Activated naive CD4-positive, alpha-beta T cell treated with anti-CD3 and anti-CD28 coated beads, Interleukin-2, amount 10 ng/mL, durations not matched to agents 7 days and 5 days (primary cell): ENCODE data around the gene BTF3.
"Not testable (repeated sequence)": the region's sequence is repeated elsewhere in the genome, so short reads cannot be mapped to it uniquely, and the experiment has no call there.

Experiments used
- CTCF ChIA-PET: fragments of 350-600 bp; sonication (Branson Sonifier 250); formaldehyde crosslinking; loops from one replicate; lab custom pipeline; 2021; ENCODE audit warnings: antibody characterized with exemption; lab: Charles Lee
- DNase-seq: peaks from one replicate; pipeline ENCODE4 v3.0.0-alpha.2; 2020
- H3K27ac Mint-ChIP-seq: one replicate; pipeline ENCODE4 v1.8.0; 2021; ENCODE audit warnings: mild to moderate bottlenecking, moderate library complexity, mixed read lengths
- H3K27me3 Mint-ChIP-seq: one replicate; pipeline ENCODE4 v1.8.0; 2021; ENCODE audit warnings: mild to moderate bottlenecking, mixed read lengths
- H3K36me3 Mint-ChIP-seq: one replicate; pipeline ENCODE4 v1.8.0; 2021; ENCODE audit warnings: mixed read lengths
- H3K4me1 Mint-ChIP-seq: one replicate; pipeline ENCODE4 v1.8.0; 2021; ENCODE audit warnings: mixed read lengths
- H3K4me3 Mint-ChIP-seq: one replicate; pipeline ENCODE4 v1.8.0; 2021; ENCODE audit warnings: mild to moderate bottlenecking, moderate library complexity, mixed read lengths
- H3K9me3 Mint-ChIP-seq: one replicate; pipeline ENCODE4 v1.8.0; 2021; ENCODE audit warnings: mixed read lengths

BTF3 gene

DNA sequence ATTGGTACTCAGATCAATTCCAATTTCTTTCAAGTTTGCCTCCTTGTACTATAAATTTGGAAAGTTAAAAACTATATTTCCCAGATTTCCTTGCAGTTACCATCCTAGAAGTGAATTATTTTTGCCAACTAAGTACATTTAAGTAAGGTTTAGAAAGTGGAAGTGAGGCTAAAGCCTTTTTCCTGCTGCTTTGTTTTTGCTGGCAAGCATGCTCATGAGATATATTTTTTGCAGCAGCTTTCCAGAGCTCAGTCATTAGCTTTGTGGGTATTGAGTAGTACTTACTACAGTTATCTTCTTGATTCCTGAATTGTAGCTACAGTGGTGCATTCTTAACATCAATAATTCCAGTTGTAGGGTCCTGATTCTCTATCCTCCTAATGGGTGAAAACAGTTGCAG lies 3.5 kb upstream of the BTF3 start:
- CTCF ChIA-PET, result no interaction called here
- peaks cover 22% of the 10 kb centered on the region for H3K4me1 Mint-ChIP-seq
- no peak overlapping the region for H3K27ac Mint-ChIP-seq
- peaks cover 25% of the 10 kb centered on the region for H3K27me3 Mint-ChIP-seq
- no peaks in the 10 kb centered on the region for H3K9me3 Mint-ChIP-seq
- no peak overlapping the region for H3K4me3 Mint-ChIP-seq
- peaks cover 12% of the 10 kb centered on the region for H3K36me3 Mint-ChIP-seq
- no peak for DNase-seq

DNA sequence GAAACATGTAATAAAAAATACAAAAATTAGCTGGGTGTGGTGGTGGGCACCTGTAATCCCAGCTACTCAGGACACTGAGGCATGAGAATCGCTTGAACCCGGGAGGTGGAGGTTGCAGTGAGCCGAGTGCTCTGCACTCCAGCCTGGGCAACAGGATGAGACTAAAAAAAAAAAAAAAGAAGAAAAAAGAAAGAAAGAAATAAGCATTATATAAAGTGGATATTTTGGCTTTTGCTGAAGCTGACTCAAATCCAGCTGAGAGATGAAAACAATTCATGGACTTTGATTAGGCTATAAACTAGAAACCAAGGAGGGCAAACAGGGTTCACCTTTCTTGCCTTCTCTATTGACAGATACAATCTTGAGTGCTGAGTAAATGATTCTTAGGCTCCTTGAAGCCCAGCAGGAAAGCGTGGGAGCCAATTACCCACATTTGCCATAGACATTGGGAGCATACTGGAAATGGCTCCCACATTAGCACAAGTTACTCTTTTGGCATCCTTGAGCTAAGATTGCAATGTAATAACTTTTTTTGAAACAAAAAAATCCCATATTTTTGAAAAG lies 2.4 kb upstream of the BTF3 start:
- Mint-ChIP-seq H3K27ac (no peak overlapping the region), H3K27me3 (peaks cover 21% of the 10 kb centered on the region), H3K36me3 (peaks cover 17% of the 10 kb centered on the region), H3K4me3 (no peak overlapping the region), H3K9me3 (no peaks in the 10 kb centered on the region), H3K4me1 (peaks cover 33% of the 10 kb centered on the region)
- no peak for DNase-seq
- CTCF ChIA-PET, result interaction anchor here (1.2 kb wide), 1 partner anchor 24 kb away, joined by 4 read pairs; no protein-coding TSS in a partner anchor

DNA sequence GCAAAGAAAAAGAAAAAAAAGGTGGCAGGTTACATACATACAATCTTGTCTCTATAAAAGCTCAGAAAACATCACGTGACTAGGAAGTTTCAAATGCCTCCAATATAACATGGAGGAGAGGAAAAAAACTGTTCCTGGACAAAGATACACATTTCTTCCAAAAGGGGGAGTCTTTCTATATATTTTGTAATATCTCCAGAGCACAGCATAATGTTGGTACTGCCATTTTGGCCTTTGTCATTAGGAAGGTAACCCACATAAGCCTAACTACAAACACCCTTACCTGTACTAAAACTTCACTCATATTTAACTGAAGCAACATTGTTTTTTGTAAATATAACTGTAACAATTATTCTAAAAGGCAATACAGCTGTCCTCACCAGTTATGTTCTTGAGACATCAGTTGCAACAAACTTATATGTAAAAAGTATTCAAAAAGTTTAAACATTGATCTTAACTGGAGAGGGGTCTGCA lies 1.2 kb upstream of the BTF3 start:
- no peak for DNase-seq
- Mint-ChIP-seq H3K9me3 (no peaks in the 10 kb centered on the region), H3K4me3 (peak overlapping the region; percentile 96), H3K27me3 (peaks cover 17% of the 10 kb centered on the region), H3K36me3 (peaks cover 24% of the 10 kb centered on the region), H3K4me1 (peaks cover 40% of the 10 kb centered on the region), H3K27ac (peak overlapping the region; percentile 98)
- CTCF ChIA-PET, result interaction anchor here (0.8 to 1.2 kb wide), 2 partner anchors 23 to 40 kb away, joined by 3 to 4 read pairs; no protein-coding TSS in a partner anchor

DNA sequence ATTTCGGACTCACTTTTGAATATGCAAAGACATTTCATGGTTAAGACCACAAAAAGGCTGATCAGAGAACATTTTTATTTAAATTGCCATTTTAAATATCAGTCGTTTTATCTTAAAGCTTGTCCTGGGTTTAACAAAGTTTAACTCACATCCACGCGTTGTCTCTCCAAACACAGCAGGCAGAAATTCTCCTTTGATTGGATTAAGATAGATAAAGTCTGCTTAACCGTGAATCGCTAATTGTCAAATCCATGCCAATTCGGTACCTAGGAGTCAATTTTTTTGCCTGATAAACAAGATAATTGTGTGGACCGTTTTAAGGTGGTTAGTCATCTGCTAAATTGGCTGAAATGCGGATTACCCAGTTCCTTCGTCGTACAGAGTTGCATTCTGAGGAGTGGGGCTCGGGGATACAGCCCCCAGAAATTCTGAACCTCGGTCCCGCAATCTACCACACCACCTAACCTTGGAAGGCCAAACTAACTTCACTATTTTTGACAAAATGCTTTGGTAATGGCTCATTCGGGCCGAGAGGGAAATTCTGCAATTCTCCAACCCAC lies 665 bp upstream of the BTF3 start:
- peaks cover 45% of the 10 kb centered on the region for H3K4me1 Mint-ChIP-seq
- peak overlapping the region; percentile 96 for H3K4me3 Mint-ChIP-seq
- no peak for DNase-seq
- H3K27ac Mint-ChIP-seq, result peak overlapping the region; percentile 98
- H3K36me3 Mint-ChIP-seq, result peaks cover 29% of the 10 kb centered on the region
- CTCF ChIA-PET, result interaction anchor here (1.5 kb wide), 1 partner anchor 39 kb away, joined by 5 read pairs; no protein-coding TSS in a partner anchor
- H3K9me3 Mint-ChIP-seq, result no peaks in the 10 kb centered on the region
- peaks cover 14% of the 10 kb centered on the region for H3K27me3 Mint-ChIP-seq

DNA sequence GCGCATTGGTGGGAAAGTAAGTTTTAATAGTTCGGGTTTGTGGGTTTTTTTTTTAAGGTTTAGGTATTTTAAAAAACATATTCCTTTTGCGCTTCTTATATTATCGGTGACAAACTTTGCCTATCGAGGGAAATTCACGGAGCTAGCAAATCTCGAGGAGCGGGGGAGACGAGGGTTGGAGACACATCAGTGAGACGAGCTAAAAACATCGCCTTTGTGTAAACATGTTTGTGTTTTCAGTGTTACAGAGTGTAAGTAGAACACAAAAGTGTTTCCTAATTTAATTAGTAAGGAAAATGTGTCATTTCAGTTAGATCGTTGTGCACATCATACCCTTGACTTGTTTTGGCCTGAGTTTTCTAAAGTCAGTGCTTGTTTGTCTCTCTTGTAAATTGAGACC lies 945 bp downstream of the BTF3 start:
- CTCF ChIA-PET, result interaction anchor here (1.5 to 1.8 kb wide), 2 partner anchors 38 to 66 kb away, joined by 5 read pairs; partner anchors contain the start of genes ANKRA2 and UTP15
- Mint-ChIP-seq H3K4me3 (peak overlapping the region; percentile 96), H3K36me3 (peaks cover 42% of the 10 kb centered on the region), H3K27ac (peak overlapping the region; percentile 98), H3K9me3 (no peaks in the 10 kb centered on the region), H3K4me1 (peaks cover 49% of the 10 kb centered on the region), H3K27me3 (peaks cover 6% of the 10 kb centered on the region)
- DNase-seq, result no peak

DNA sequence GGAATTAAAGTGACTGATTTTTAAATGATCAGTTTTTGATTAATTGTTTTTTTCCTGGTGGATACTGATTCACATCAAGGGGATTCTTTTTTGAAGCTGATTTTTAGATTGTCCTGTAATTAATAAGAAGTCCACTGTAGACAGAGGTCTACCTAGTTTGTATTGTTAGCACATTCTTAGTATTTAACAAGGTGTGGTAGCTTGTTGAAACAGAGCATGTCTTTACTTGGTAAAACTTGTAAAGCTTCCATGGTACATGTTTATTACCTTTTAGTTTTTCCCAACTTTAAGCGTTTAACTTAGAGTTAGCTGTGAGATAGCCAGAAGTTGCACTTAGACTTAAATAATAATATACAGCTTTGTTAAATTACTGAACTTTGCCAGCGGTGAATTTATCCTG lies 1.5 kb downstream of the BTF3 start:
- H3K27ac Mint-ChIP-seq, result peak overlapping the region; percentile 98
- H3K36me3 Mint-ChIP-seq, result peaks cover 47% of the 10 kb centered on the region
- H3K27me3 Mint-ChIP-seq, result peaks cover 3% of the 10 kb centered on the region
- H3K9me3 Mint-ChIP-seq, result no peaks in the 10 kb centered on the region
- peak overlapping the region; percentile 96 for H3K4me3 Mint-ChIP-seq
- DNase-seq, result no peak
- CTCF ChIA-PET, result interaction anchor here (1.8 kb wide), 1 partner anchor 65 kb away, joined by 5 read pairs; the partner anchor contains the start of genes ANKRA2 and UTP15
- peaks cover 49% of the 10 kb centered on the region for H3K4me1 Mint-ChIP-seq

DNA sequence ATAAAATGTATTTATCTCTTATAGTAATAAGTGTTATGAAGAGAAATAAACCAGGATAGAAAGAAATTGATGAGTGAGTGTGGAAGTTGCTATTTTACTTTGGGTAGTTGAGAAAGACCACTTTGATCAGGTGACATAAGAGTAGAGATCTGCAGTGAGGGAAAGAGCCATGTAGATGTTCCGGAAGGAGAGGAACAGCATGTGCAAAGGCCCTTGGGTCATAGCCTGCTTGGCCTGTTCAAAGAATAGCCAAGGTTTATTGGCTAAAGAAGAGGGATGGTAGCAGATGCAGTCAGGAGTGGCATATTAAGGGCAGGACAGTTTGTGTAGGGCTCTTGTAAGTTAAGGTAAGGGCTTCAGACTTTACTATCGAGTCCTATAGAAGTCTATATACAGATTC lies 3.2 kb downstream of the BTF3 start:
- CTCF ChIA-PET, result no interaction called here
- H3K27ac Mint-ChIP-seq, result no peak overlapping the region
- H3K9me3 Mint-ChIP-seq, result no peaks in the 10 kb centered on the region
- H3K4me1 Mint-ChIP-seq, result peaks cover 49% of the 10 kb centered on the region
- peaks cover 58% of the 10 kb centered on the region for H3K36me3 Mint-ChIP-seq
- peaks cover 3% of the 10 kb centered on the region for H3K27me3 Mint-ChIP-seq
- DNase-seq, result no peak
- H3K4me3 Mint-ChIP-seq, result no peak overlapping the region

DNA sequence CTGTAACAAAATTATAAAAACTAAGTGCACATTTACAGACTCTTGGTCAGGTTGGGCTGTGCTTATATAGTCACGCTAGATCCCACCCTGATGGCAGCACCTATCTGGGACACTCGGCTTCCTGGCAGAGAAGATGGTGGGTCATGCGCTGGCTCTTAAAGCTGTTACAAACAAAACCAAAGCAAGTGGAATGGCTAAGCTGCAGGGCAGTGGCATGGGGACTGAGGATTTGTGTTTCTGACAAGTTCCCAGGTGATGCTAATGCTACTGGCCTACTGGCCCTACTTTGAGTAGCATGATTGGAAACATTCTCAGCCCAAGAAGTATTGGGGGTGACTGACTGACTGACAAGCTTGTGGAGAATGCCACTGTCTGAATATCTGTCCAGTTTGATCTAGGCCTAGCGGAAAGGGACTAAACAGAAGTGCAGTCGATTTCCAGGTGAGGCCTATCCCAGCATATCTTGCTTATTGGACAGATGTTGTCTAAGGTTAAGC lies 8.3 kb downstream of the BTF3 start:
- no peak overlapping the region for H3K4me3 Mint-ChIP-seq
- DNase-seq, result no peak
- no peaks in the 10 kb centered on the region for H3K27me3 Mint-ChIP-seq
- H3K27ac Mint-ChIP-seq, result no peak overlapping the region
- H3K36me3 Mint-ChIP-seq, result peaks cover 41% of the 10 kb centered on the region
- no peaks in the 10 kb centered on the region for H3K9me3 Mint-ChIP-seq
- peaks cover 10% of the 10 kb centered on the region for H3K4me1 Mint-ChIP-seq
- CTCF ChIA-PET, result interaction anchor here (1.1 kb wide), 1 partner anchor 13 kb away, joined by 4 read pairs; no protein-coding TSS in a partner anchor

DNA sequence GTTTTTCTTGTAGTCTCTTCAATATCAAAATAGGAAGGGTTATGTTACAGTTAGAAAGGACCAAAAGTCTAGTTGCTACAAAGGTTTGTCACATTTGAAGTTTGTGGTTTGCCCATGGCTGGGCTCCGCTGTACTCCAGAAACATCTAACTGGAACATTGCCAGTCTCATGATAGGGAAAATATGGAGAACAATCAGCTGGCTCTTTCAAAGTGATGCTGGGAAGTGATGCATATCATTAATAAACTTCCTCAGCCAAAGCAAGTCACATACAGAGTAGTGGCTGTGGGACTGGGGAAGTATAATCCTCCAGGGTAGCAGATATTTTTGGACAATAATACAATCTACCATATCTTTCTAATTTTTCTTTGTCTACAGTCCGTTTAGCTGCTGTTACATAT lies 8.8 kb downstream of the BTF3 start:
- CTCF ChIA-PET, result interaction anchor here (1.1 kb wide), 2 partner anchors 12 to 30 kb away, joined by 3 to 4 read pairs; no protein-coding TSS in a partner anchor
- Mint-ChIP-seq H3K27me3 (no peaks in the 10 kb centered on the region), H3K4me1 (peaks cover 9% of the 10 kb centered on the region)

DNA sequence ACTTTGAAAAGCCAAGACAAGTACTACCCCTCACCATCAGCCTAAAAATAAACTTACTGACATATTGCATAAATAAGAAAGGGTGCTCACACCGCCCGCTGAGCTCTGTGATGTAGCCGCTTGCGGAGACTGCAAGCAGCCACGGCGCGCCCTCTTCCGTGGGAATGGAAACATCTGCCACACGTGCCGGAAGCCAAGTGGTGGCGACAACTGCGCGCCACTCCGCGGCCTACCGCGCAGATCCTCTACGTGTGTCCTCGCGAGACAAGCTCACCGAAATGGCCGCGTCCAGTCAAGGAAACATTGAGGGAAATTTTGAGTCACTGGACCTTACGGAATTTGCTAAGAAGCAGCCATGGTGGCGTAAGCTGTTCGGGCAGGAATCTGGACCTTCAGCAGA lies 10.3 kb downstream of the BTF3 start:
- not testable (repeated sequence) for H3K4me3 Mint-ChIP-seq, H3K27ac Mint-ChIP-seq, DNase-seq, H3K4me1 Mint-ChIP-seq, H3K27me3 Mint-ChIP-seq, H3K9me3 Mint-ChIP-seq
- CTCF ChIA-PET, result interaction anchor here (1.2 kb wide), 1 partner anchor 11 kb away, joined by 3 read pairs; no protein-coding TSS in a partner anchor
- H3K36me3 Mint-ChIP-seq, result peaks cover 27% of the 10 kb centered on the region

More for the DNA sequence above, 8.8 kb downstream of the BTF3 start:
- no peak overlapping the region for H3K27ac Mint-ChIP-seq
- no peak overlapping the region for H3K4me3 Mint-ChIP-seq
- H3K36me3 Mint-ChIP-seq, result peaks cover 40% of the 10 kb centered on the region
- no peak for DNase-seq
- no peaks in the 10 kb centered on the region for H3K9me3 Mint-ChIP-seq

DNA sequence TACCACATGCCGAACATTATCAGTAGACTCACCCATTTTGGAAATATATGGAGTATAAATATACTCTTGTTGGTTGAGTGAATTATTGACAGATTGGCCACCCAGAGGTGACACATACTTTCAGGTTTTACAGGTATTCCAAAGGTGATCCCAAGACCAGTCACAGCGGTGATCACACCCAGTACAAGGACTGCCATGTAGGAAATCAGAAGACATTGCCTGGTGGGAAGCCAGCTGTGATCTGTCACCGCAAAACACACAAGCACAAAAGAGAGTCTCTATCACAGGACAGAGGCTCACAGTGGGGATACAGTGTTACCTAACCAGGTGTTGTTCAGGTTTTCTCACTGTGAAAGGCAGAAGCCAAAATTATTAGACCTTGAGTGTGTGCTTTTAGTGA lies 15.8 kb downstream of the BTF3 start:
- DNase-seq, result no peak
- Mint-ChIP-seq H3K36me3 (no peaks in the 10 kb centered on the region), H3K9me3 (no peaks in the 10 kb centered on the region), H3K27ac (no peak overlapping the region), H3K27me3 (no peaks in the 10 kb centered on the region), H3K4me3 (no peak overlapping the region), H3K4me1 (no peaks in the 10 kb centered on the region)
- CTCF ChIA-PET, result no interaction called here

DNA sequence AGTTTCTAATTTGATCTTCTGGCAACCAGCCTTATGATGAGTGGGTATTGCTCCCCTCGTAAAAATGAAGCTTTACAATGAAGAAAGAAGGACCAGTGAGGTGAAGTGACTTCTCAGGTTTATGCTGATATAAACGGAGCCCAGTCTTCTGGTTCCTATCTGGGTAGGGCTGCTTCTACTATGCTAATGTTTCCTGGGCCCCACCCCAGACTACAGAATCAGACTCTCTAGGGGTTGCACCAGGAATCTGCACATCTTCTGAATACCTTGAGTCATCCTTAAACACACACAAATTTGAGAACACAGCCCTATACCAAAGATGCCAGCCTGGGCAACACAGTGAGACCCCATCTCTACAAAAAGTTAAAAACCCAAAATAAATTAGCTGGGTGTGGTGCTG lies 16.2 kb downstream of the BTF3 start:
- H3K36me3 Mint-ChIP-seq, result no peaks in the 10 kb centered on the region
- H3K9me3 Mint-ChIP-seq, result no peaks in the 10 kb centered on the region
- no peak overlapping the region for H3K4me3 Mint-ChIP-seq
- no peaks in the 10 kb centered on the region for H3K27me3 Mint-ChIP-seq
- no peak for DNase-seq
- H3K4me1 Mint-ChIP-seq, result peaks cover 3% of the 10 kb centered on the region
- CTCF ChIA-PET, result no interaction called here
- no peak overlapping the region for H3K27ac Mint-ChIP-seq

DNA sequence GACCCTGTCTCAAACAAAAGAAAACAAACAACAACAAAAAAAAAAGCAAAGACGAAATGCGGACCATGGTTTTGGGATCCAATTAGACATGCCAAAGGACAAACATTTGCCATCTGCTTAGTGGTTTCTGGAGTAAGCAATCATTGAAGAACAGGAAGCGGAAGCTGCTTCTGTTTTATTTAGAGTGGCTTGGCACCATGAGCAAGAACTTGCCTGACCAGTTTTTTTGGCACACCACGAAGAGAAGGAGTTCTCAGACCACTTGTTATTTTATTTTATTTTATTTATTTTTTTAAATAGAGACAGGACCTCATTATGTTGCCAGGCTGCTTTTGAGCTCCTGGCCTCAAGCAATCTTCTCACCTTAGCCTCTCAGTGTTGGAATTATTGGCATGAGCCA lies 17.0 kb downstream of the BTF3 start:
- no peaks in the 10 kb centered on the region for H3K36me3 Mint-ChIP-seq
- H3K9me3 Mint-ChIP-seq, result no peaks in the 10 kb centered on the region
- CTCF ChIA-PET, result no interaction called here
- peaks cover 8% of the 10 kb centered on the region for H3K4me1 Mint-ChIP-seq
- no peak overlapping the region for H3K4me3 Mint-ChIP-seq
- no peak overlapping the region for H3K27ac Mint-ChIP-seq
- DNase-seq, result no peak
- peaks cover 5% of the 10 kb centered on the region for H3K27me3 Mint-ChIP-seq

DNA sequence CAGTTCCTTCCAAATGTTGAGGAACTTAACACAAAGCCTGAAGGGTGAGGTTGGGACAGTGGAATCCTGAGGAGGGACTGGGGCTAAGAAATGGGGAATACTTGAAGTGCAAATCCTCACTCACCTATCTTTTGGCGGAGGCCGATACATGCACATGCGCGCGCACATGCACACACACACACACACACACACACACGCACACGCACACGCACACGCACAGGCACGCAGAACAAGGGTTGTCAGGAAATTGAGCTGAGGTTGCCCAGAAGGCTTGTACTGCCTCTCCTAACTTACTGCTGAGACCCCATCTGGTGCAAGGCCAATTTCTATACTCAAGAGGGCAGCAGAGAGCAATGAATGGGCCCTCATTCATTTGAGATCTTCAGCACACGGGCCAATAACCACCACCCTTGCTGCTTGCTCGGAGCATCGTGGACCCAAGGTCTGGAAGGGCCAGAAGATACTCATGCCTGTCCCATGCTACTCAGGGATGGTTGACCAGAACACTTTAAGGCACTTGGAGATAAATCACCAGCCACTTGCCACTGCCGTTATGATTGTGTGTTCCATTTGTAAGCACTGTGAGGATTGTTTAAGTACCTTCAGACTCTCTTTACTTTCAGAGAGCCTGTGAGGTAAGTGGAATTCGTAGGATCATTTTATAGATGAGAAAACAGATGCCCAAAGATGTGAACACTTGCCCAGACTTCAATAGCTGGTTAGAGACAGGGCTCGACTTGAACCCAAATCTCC lies 21.5 kb downstream of the BTF3 start:
- Mint-ChIP-seq H3K27me3 (peaks cover 5% of the 10 kb centered on the region), H3K4me1 (peaks cover 8% of the 10 kb centered on the region), H3K27ac (peak overlapping the region; percentile 39), H3K36me3 (no peaks in the 10 kb centered on the region), H3K4me3 (peak overlapping the region; percentile 40), H3K9me3 (no peaks in the 10 kb centered on the region)
- CTCF ChIA-PET, result interaction anchor here (0.6 to 4.3 kb wide), 12 partner anchors 9 to 274 kb away, joined by 3 to 51 read pairs (median 3); no protein-coding TSS in a partner anchor
- DNase-seq, result peak; percentile 81
